ENCODE results near the gene LCN10.
A peak's percentile ranks its signal among the peaks of the same experiment; 100 is the strongest.

LCN10 gene

GRCh38 chr9:136723362-136723976 is 19.3 kb downstream of the LCN10 start:
- H3K4me3 ChIP-seq (ENCODE audit: insufficient read length, low read depth): no peak overlapping the region
- no peak overlapping the region for H3K9ac ChIP-seq (ENCODE audit: insufficient read length, low read depth)
- peaks cover 67% of the 10 kb centered on the region for H3K36me3 ChIP-seq (ENCODE audit: insufficient read depth, insufficient read length, low read length)
- H3K4me1 ChIP-seq (ENCODE audit: insufficient read depth, insufficient read length): peaks cover 35% of the 10 kb centered on the region
- DNase-seq (ENCODE audit: low read depth, low spot score): no peak
- H3K9me3 ChIP-seq (ENCODE audit: insufficient read depth, low read length): no peaks in the 10 kb centered on the region
- TF ChIP-seq SUZ12 (IDR thresholded peaks at IDR 0.05; ENCODE audit: extremely low read depth, insufficient read depth, insufficient read length) (no peak), YY1 (IDR thresholded peaks at IDR 0.05; ENCODE audit: insufficient read depth, insufficient read length) (no peak), ZNF274 (IDR thresholded peaks at IDR 0.05; ENCODE audit: low read depth, low read length) (no peak)
- peaks cover 3% of the 10 kb centered on the region for H3K27me3 ChIP-seq (ENCODE audit: insufficient read depth, insufficient read length)

- no peak for DNase-seq (ENCODE audit: low read depth, low spot score)
- Histone ChIP-seq H3K36me3 (ENCODE audit: insufficient read depth, insufficient read length, low read length) (peaks cover 67% of the 10 kb centered on the region), H3K27me3 (ENCODE audit: insufficient read depth, insufficient read length) (no peaks in the 10 kb centered on the region), H3K4me3 (ENCODE audit: insufficient read length, low read depth) (no peak overlapping the region), H3K4me1 (ENCODE audit: insufficient read depth, insufficient read length) (peaks cover 35% of the 10 kb centered on the region), H3K9me3 (ENCODE audit: insufficient read depth, low read length) (no peaks in the 10 kb centered on the region), H3K9ac (ENCODE audit: insufficient read length, low read depth) (no peak overlapping the region)
- no peak for TF ChIP-seq ZNF274 (IDR thresholded peaks at IDR 0.05; ENCODE audit: low read depth, low read length)
- TF ChIP-seq YY1 (IDR thresholded peaks at IDR 0.05; ENCODE audit: insufficient read depth, insufficient read length): no peak
- no peak for TF ChIP-seq SUZ12 (IDR thresholded peaks at IDR 0.05; ENCODE audit: extremely low read depth, insufficient read depth, insufficient read length)
Observed at GRCh38 chr9:136722969-136723356, 19.8 kb downstream of the LCN10 start.

- DNase-seq (ENCODE audit: low read depth, low spot score): no peak
- H3K27me3 ChIP-seq (ENCODE audit: insufficient read depth, insufficient read length): no peaks in the 10 kb centered on the region
- H3K9me3 ChIP-seq (ENCODE audit: insufficient read depth, low read length): no peaks in the 10 kb centered on the region
- peaks cover 64% of the 10 kb centered on the region for H3K36me3 ChIP-seq (ENCODE audit: insufficient read depth, insufficient read length, low read length)
- no peak overlapping the region for H3K4me3 ChIP-seq (ENCODE audit: insufficient read length, low read depth)
- H3K9ac ChIP-seq (ENCODE audit: insufficient read length, low read depth): no peak overlapping the region
- no peak for TF ChIP-seq YY1 (IDR thresholded peaks at IDR 0.05; ENCODE audit: insufficient read depth, insufficient read length)
- no peak for TF ChIP-seq SUZ12 (IDR thresholded peaks at IDR 0.05; ENCODE audit: extremely low read depth, insufficient read depth, insufficient read length)
- TF ChIP-seq ZNF274 (IDR thresholded peaks at IDR 0.05; ENCODE audit: low read depth, low read length): no peak
- H3K4me1 ChIP-seq (ENCODE audit: insufficient read depth, insufficient read length): peaks cover 39% of the 10 kb centered on the region
Observed at GRCh38 chr9:136722093-136722968, 20.4 kb downstream of the LCN10 start.

- Histone ChIP-seq H3K4me1 (ENCODE audit: insufficient read depth, insufficient read length) (peaks cover 34% of the 10 kb centered on the region), H3K9ac (ENCODE audit: insufficient read length, low read depth) (no peak overlapping the region), H3K36me3 (ENCODE audit: insufficient read depth, insufficient read length, low read length) (peaks cover 55% of the 10 kb centered on the region), H3K27me3 (ENCODE audit: insufficient read depth, insufficient read length) (no peaks in the 10 kb centered on the region), H3K4me3 (ENCODE audit: insufficient read length, low read depth) (no peak overlapping the region), H3K9me3 (ENCODE audit: insufficient read depth, low read length) (no peaks in the 10 kb centered on the region)
- TF ChIP-seq ZNF274 (IDR thresholded peaks at IDR 0.05; ENCODE audit: low read depth, low read length) (no peak), YY1 (IDR thresholded peaks at IDR 0.05; ENCODE audit: insufficient read depth, insufficient read length) (no peak), SUZ12 (IDR thresholded peaks at IDR 0.05; ENCODE audit: extremely low read depth, insufficient read depth, insufficient read length) (no peak)
- DNase-seq (ENCODE audit: low read depth, low spot score): no peak
Observed at GRCh38 chr9:136721339-136722092, 21.2 kb downstream of the LCN10 start.

GRCh38 chr9:136720898-136721338 is 21.8 kb downstream of the LCN10 start:
- DNase-seq (ENCODE audit: low read depth, low spot score): no peak
- no peak for TF ChIP-seq YY1 (IDR thresholded peaks at IDR 0.05; ENCODE audit: insufficient read depth, insufficient read length)
- Histone ChIP-seq H3K9me3 (ENCODE audit: insufficient read depth, low read length) (no peaks in the 10 kb centered on the region), H3K9ac (ENCODE audit: insufficient read length, low read depth) (no peak overlapping the region), H3K27me3 (ENCODE audit: insufficient read depth, insufficient read length) (no peaks in the 10 kb centered on the region), H3K4me3 (ENCODE audit: insufficient read length, low read depth) (no peak overlapping the region), H3K4me1 (ENCODE audit: insufficient read depth, insufficient read length) (peaks cover 30% of the 10 kb centered on the region), H3K36me3 (ENCODE audit: insufficient read depth, insufficient read length, low read length) (peaks cover 49% of the 10 kb centered on the region)

GRCh38 chr9:136720251-136720897 is 22.4 kb downstream of the LCN10 start:
- H3K9me3 ChIP-seq (ENCODE audit: insufficient read depth, low read length): no peaks in the 10 kb centered on the region
- H3K36me3 ChIP-seq (ENCODE audit: insufficient read depth, insufficient read length, low read length): peaks cover 44% of the 10 kb centered on the region
- no peak for DNase-seq (ENCODE audit: low read depth, low spot score)
- peak overlapping the region; percentile 64 for H3K9ac ChIP-seq (ENCODE audit: insufficient read length, low read depth)
- TF ChIP-seq ZNF274 (IDR thresholded peaks at IDR 0.05; ENCODE audit: low read depth, low read length) (no peak), YY1 (IDR thresholded peaks at IDR 0.05; ENCODE audit: insufficient read depth, insufficient read length) (no peak)
- peaks cover 28% of the 10 kb centered on the region for H3K4me1 ChIP-seq (ENCODE audit: insufficient read depth, insufficient read length)
- no peaks in the 10 kb centered on the region for H3K27me3 ChIP-seq (ENCODE audit: insufficient read depth, insufficient read length)
- no peak overlapping the region for H3K4me3 ChIP-seq (ENCODE audit: insufficient read length, low read depth)

All from NT2/D1 (cell line).